Endothelial cell (in vitro differentiated cells): ENCODE data around the gene PTGS2. TPM values are rescaled to one million over a fixed set of nuclear protein-coding genes. Genes with fewer than 3 reads are reported as not detected.

Experiments
- DNase-seq: peaks from one replicate; pipeline ENCODE4 v3.0.0; 2021; ENCODE audit warnings: low spot score
- H3K27ac Mint-ChIP-seq: one replicate; pipeline ENCODE4 v1.8.0; 2021; ENCODE audit warnings: mixed read lengths, inconsistent platforms; ENCODE audit not compliant: unreplicated experiment
- H3K27me3 Mint-ChIP-seq: one replicate; pipeline ENCODE4 v1.8.0; 2021; ENCODE audit warnings: mild to moderate bottlenecking, moderate library complexity, mixed read lengths, inconsistent platforms; ENCODE audit not compliant: unreplicated experiment
- H3K36me3 Mint-ChIP-seq: one replicate; pipeline ENCODE4 v1.8.0; 2021; ENCODE audit warnings: mild to moderate bottlenecking, low read depth, mixed read lengths, inconsistent platforms; ENCODE audit not compliant: unreplicated experiment
- H3K4me1 Mint-ChIP-seq: one replicate; pipeline ENCODE4 v1.8.0; 2021; ENCODE audit warnings: mild to moderate bottlenecking, mixed read lengths, inconsistent platforms; ENCODE audit not compliant: unreplicated experiment
- H3K4me3 Mint-ChIP-seq: one replicate; pipeline ENCODE4 v1.8.0; 2021; ENCODE audit warnings: mild to moderate bottlenecking, mixed read lengths, inconsistent platforms; ENCODE audit not compliant: unreplicated experiment
- H3K9me3 Mint-ChIP-seq: one replicate; pipeline ENCODE4 v1.8.0; 2021; ENCODE audit warnings: mixed read lengths, inconsistent platforms; ENCODE audit not compliant: unreplicated experiment
- CTCF ChIP-seq: fragments of 200-600 bp; sonication (generic); IDR thresholded peaks from one replicate; pipeline ENCODE4 v1.5.0; 2021; ENCODE audit warnings: antibody characterized with exemption; ENCODE audit not compliant: unreplicated experiment
- long read RNA-seq: library from polyadenylated mRNA; unstranded; transcript quantifications from one replicate; pipeline ENCODE4 v2.0.0, GENCODE V29; 2020; ENCODE audit not compliant: unreplicated experiment
- total RNA-seq: library from RNA; stranded (reverse); fragmentation: NEBNext Ultra II Directional; extraction: Animal tissue kit (Norgen Biotek cat#: 25700); gene quantifications from one replicate; pipeline ENCODE4 v1.2.1, GENCODE V29; 2021; ENCODE audit not compliant: unreplicated experiment

PTGS2 gene
- total RNA-seq, result 22.2 TPM
- long read RNA-seq, full-length matches to known transcripts, result 1 of 1 reads
- long read RNA-seq, partial matches to known transcripts, result 0 of 1 reads
- long read RNA-seq, other reads (novel, unspliced or antisense), result 0 of 1 reads

- Mint-ChIP-seq H3K9me3 (no peaks in the 10 kb centered on the region), H3K27me3 (peaks cover 10% of the 10 kb centered on the region), H3K27ac (peak within 1 kb of the TSS; percentile 99), H3K4me3 (peak within 1 kb of the TSS; percentile 92), H3K4me1 (peaks cover 35% of the 10 kb centered on the region), H3K36me3 (peaks cover 23% of the 10 kb centered on the region)
- peak; percentile 79 for DNase-seq
- TF ChIP-seq CTCF, result no peak
Measured at GRCh38 chr1:186680245-186681061, at the start of gene PTGS2. PTGS2 (minus strand) TSS chr1:186680423; CDS start chr1:186680290, 133 bp downstream.

GRCh38 chr1:186722711-186723309 is 42.6 kb upstream of the PTGS2 start:
- Mint-ChIP-seq H3K4me1 (peaks cover 3% of the 10 kb centered on the region), H3K36me3 (no peaks in the 10 kb centered on the region), H3K4me3 (no peak overlapping the region), H3K27ac (no peak overlapping the region), H3K27me3 (peaks cover 3% of the 10 kb centered on the region), H3K9me3 (no peaks in the 10 kb centered on the region)
- DNase-seq, result peak; percentile 45
- peak; percentile 83 for TF ChIP-seq CTCF

DNA sequence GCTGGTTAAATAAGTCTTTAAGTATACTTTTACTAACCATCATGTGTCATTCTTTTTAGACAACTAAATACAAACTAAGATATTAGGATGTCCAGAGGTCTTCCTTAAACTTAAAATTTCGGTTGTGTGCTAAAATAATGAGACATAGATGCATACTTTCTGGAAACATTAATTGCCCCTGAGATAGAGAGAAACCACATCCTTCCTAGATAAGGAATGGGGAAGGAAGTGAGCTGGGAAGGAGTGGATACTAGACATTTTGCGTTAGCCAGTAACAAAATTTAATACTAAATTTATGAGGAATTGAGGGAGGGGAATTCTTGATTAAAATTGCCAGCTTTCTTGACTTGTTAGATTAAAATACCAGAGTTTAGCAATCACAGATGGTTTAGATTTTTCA is 37.1 kb upstream of the PTGS2 start:
- Mint-ChIP-seq H3K27me3 (no peaks in the 10 kb centered on the region), H3K9me3 (no peaks in the 10 kb centered on the region), H3K4me1 (peaks cover 13% of the 10 kb centered on the region), H3K36me3 (no peaks in the 10 kb centered on the region), H3K27ac (no peak overlapping the region), H3K4me3 (no peak overlapping the region)
- no peak for DNase-seq
- no peak for TF ChIP-seq CTCF

DNA sequence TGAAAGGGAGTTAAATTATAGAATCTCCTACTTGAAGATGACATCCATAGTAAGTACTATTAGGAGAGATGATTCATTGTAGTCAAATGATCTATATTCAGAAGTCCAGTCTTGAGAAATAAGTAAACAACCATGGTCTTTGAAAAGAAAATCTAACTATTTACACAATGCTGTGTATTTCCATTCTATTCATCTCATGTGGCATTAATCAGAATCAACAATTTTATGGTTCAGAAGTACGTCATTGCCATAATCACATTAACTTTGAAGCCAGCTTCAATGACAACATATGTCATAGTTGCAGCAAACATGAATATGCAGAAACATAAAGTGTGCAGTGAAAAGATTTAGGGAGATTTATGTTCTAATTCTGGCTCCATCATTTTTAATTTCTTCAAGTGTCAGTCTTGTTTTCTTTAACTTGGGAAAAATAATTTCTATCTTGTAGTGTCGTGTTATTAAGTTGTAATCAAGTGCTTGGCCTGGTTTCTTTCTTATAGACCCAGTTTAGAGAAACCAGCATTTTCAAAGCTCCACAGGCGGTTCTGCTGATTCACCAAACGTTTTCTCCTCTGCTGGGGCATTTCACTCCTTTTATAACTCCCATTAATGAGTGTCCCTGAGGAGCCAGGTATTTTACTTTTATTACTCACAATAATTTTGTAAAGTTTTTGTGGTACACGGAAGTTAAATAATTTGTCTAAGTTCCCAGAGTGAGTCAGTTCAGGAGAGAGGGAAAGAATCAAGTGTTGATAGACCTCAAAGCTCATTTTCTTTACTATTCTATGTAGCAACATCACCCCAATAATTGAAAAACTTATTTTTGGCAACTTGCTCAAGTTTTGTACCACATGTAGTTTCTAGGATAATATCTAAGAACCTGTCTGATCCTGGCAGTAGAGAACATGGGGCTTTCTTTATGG is 35.9 kb upstream of the PTGS2 start:
- Mint-ChIP-seq H3K9me3 (no peaks in the 10 kb centered on the region), H3K36me3 (no peaks in the 10 kb centered on the region), H3K27me3 (no peaks in the 10 kb centered on the region), H3K4me1 (peaks cover 13% of the 10 kb centered on the region), H3K4me3 (no peak overlapping the region), H3K27ac (no peak overlapping the region)
- DNase-seq, result no peak
- TF ChIP-seq CTCF, result no peak
